HG03060 (cell line): ENCODE results near the gene COG7.
"Not testable (repeated sequence)": the region's sequence is repeated elsewhere in the genome, so short reads cannot be mapped to it uniquely, and the experiment has no call there.

Source experiments
- ATAC-seq: cut with Tn5 transposase; IDR thresholded peaks from one replicate; pipeline ENCODE4 v1.9.1; 2021; ENCODE audit warnings: low read depth, moderate number of reproducible peaks; ENCODE audit not compliant: unreplicated experiment

COG7 gene

DNA sequence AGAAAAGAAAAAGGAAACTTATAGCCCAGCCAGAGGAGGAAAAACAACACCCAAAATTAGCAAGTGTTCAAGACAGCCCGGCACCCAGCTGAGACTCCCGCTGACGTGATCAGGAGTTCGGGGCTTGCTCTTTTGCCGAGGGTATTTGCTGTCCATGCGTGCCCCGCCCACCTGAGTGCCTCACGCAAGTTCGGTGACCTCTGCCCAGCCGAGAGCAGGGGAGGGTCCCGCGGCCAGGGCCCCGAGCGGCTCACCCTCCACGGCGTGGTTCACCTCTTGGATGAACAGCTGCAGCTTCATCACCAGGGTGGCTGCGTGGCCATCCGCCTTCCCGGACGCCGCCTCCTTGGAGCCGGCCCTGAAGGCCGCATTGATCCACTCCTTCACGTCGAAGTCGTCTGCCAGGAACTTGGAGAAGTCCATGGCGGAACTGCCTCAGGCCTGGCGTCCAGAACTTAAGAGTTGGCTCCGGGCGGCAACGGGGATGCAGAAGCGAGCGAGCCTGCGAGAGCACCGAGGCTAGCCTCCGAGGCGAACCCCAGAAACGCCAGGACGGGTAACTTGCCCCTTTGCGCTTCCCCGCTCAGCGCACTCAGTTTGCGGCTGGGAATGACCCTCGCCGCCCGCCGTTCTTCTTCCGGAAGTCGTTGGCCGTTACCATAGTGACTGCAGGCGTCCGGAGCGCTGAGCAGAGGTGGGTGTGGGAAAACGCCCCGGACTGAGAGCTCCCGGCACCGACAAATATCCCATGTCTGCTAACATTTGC lies at the start of gene COG7:
COG7 (minus strand) TSS at position 618 of the 766 bp plus-strand sequence; CDS start at position 423, 195 bp downstream.
- peak; percentile 60 for ATAC-seq

- ATAC-seq = no peak
Observed at GRCh38 chr16:23502466-23502865, 49.5 kb upstream of the COG7 start.

- no peak for ATAC-seq
Observed at GRCh38 chr16:23501291-23501690, 48.3 kb upstream of the COG7 start.

DNA sequence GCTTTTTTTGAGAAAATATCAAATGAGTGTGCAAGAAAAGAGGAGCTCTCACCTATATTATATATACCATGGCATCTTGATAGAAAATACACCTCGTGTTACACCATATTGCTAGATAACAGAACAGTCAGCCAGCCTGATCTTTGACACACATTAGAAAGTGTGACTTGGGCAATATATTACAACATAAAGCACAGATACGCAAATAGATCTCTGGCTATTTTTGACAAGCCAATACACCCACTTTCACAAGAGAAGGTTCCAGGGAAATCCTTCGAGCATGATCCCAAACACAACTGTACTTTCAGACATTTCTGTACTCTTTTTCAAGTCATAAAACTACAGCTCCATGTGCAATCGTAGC lies 47.9 kb upstream of the COG7 start:
- no peak for ATAC-seq

DNA sequence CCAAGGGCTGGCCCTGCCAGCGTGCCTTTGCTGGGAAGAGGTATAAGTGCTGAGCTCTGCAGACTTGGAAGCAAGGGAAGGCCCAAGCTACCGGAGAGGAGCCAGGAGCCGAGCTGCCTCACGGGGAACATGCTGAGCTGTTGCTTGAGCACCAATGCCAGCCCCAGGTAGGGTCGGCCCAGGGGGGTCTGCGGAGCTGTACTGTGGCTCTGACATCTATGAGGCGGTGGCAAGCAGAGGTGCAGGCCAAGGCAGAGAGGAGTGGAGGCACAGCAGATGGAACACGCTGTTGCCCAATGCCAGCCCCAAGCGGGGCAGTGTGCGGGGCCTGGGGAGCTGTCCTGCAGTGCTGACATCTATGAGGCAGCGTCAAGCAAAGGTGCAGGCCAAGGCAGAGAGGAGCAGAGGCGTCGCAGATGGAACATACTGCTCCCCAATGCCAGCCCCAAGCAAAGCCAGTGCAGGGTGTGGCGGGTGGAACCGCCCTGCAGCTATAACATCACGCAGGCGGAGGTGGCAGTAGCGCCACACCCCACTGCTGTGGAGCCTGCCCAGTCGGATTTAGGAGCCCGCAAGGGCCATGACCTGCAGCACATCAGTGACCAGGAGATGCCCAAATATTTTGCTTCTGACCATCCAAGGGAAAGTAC lies 47.3 kb upstream of the COG7 start:
- ATAC-seq = no peak

DNA sequence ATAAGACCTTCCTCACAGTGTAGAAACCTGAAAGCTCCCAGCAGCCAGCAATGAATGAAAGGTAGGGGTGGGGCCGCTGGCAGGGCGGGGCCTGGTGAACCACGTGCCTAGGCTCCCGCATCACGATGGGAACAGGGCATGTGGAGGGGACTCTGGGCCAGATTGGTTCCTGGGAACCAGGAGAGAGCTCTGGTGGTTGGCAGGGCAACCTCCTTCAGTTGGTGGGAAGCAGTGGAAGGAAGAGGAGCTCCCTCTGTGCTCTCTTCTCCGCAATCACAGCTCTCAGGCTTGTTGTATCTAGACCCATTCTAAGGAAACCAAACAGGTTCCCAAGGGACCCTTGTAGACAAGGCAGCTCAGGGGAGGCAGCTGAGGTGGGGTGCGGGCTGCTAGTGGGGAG lies 46.8 kb upstream of the COG7 start:
- ATAC-seq = no peak

DNA sequence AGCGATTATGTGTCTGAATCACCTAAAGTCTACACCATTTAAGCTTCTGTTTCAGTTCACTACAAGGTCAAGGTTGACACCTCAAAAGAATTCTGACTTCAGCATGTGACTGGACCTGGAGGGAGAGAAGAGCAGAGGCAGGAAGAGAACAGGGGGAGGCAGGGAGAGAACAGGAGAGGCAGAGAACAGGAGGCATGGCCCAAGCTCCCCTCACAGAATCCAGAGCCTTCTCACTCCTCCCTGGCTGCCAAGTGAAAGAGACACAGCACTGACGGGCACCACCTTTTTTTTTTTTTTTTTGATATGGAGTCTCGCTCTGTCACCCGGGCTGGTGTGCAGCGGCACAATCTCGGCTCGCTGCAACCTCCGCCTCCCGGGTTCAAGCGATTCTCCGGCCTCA lies 45.9 kb upstream of the COG7 start:
- ATAC-seq = no peak

DNA sequence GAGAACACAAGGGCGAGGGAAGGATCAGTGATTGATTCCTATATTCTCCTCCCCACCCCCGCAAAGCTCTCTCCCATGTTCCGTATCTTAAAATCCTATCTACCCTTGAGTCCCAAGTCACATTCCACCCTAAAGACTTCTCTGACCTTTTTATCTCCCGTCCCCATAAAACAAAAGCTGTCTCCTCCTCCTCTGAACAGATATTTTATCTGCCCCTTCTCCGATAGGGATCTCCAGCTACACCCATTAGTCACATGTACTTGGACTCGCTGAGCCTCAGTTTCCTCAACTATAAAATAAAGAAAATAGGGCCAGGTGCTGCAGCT lies 44.5 kb upstream of the COG7 start:
- no peak for ATAC-seq

DNA sequence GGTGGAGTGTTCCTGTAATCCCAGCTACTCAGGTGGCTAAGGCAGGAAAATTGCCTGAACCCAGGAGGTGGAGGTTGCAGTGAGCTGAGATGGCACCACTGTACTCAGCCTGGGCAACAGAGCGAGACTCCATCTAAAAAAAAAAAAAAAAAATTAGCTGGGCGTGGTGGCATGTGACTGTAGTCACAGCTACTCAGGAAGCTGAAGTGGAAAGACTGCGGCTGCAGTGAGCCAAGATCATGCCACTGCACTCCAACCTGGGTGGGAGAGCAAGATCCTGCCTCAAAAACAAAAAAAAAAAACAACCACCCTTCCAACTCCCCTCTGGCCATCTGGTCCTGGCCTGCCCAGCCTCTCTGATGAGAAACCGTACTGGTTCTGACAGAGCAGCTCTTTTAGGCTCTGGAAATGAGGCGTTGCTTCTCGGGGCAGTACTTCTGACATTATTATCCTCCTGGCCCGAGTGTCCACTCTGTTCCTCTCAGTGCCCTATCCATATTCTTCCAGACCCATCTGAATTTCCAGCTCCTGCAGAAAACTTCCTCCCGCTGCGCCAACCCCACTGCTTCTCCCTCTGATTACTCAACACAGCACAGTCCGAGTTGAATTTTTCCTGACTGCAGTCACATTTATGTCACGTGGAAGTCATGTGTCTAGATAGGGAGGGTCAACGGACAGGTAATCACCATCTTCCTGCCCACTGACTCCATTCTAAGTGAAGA lies 44.0 kb upstream of the COG7 start:
- ATAC-seq = no peak

GRCh38 chr16:23495671-23496070 lies 42.7 kb upstream of the COG7 start:
- ATAC-seq = no peak

DNA sequence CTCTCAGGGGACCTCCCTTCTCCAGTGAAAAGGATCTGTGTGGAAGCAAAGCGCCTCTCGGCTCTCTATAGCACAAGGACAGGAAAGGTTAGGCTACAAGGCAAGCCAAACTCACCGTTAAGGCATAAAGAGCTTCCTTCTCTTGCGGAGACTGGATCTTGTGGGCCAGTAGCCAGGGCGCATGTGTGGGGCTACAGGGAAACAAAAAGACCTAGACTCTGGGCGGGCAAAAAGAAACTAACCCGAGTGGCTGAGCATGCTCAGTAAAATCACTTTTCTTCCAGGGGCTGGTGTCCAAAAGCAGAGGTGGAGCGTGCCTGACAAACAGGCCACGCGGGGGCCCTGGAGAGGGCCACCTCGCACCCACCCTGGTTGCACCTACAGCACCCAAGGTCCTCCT lies 41.2 kb upstream of the COG7 start:
- ATAC-seq = no peak

- no peak for ATAC-seq
Observed at GRCh38 chr16:23491490-23492391, 38.8 kb upstream of the COG7 start.

DNA sequence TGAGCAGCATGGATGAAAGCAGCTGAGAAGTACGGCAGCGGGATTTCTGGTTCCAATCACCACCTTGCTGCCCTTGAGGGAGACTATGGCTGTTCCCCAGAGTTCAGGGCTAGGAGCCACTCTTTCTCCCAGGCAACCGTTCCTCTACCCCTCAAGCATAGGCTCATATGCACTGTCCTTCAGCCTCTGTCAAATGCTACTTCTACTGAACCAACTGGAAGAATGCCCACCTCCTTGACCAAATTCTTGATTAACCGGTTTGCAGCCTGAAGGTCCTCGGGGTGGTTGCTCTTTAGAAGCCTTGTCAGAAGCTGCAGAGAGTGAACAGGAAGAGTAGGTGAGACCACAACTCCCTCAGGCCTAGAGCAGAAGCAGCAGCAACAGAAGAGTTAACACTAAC lies 33.5 kb upstream of the COG7 start:
- ATAC-seq = no peak

GRCh38 chr16:23485841-23486240 lies 32.9 kb upstream of the COG7 start:
- ATAC-seq = no peak

- ATAC-seq = no peak
Observed at GRCh38 chr16:23485257-23485614, 32.2 kb upstream of the COG7 start.

DNA sequence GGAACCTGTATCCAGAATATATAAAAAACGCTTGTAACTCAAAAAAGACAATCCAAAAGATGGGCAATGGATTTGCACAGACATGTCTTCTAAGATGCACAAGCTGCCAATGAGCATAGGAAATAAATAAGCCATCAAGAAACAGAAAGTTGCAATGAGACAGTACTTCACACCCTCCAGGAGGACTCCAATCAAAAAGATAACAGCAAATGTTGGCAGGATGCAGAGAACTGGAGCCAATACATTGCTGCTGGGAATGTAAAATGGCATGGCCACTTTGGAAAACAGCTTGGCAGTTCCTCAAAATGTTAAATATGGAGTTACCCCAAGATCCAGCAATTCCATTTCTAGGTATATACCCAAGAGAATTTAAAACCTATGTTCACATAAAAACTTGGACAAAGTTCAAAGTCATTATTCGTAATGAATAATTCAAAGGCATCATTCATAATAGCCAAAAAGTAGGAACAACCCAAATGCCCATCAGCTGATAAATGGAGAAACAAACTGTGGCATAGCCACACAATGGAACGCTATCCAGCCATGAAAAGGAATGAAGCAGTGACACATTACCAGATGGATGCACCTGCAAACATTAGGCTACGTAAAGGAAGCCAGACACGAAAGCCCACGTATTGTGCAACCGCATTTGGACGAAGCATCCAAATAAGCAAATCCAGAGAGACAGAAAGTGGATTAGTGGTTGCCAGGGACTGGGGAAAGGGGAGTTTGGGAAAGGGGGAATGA lies 31.7 kb upstream of the COG7 start:
- no peak for ATAC-seq

- ATAC-seq = not testable (repeated sequence)
Observed at GRCh38 chr16:23483492-23483891, 30.5 kb upstream of the COG7 start.

- no peak for ATAC-seq
Observed at GRCh38 chr16:23482778-23483177, 29.8 kb upstream of the COG7 start.

GRCh38 chr16:23480257-23480656 lies 27.3 kb upstream of the COG7 start:
- no peak for ATAC-seq

DNA sequence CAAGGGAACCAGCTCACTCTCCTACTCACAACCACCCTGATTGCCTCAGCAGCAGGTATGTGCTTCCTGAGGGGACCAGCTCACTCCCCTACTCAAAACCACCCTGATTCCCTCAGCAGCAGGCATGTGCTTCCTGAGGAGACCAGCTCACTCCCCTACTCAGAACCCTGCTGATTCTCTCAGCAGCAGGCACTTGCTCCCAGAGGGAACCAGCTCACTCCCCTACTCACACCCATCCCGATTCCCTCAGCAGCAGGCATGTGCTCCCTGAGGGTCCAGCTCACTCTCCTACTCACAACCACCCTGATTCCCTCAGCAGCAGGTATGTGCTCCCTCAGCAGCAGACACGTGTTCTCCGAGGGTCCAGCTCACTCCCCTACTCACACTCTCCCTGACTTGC lies 26.1 kb upstream of the COG7 start:
- no peak for ATAC-seq
